Neural cell (in vitro differentiated cells): ENCODE measurements around the gene SLC8A1.

Experiments used
- EP300 ChIP-seq: fragments of 450-650 bp; conservative IDR thresholded peaks from 2 replicates; pipeline ENCODE4 v1.6.1; 2014; ENCODE audit warnings: antibody characterized with exemption, mild to moderate bottlenecking, moderate library complexity; ENCODE audit not compliant: poor library complexity, severe bottlenecking
- EZH2 ChIP-seq: fragments of 200-600, 300-800 bp; shearing (Covaris generic), sonication (generic); IDR thresholded peaks from 2 replicates; pipeline ENCODE4 v1.6.1; 2014; ENCODE audit warnings: antibody characterized with exemption, low read length, borderline replicate concordance, mild to moderate bottlenecking; ENCODE audit not compliant: insufficient read depth, poor library complexity, severe bottlenecking
- POLR2AphosphoS5 ChIP-seq: IDR thresholded peaks from 2 replicates; pipeline ENCODE4 v1.6.1; 2012
- SMC3 ChIP-seq: fragments of 450-650 bp; conservative IDR thresholded peaks from 2 replicates; pipeline ENCODE4 v1.6.1; 2014; ENCODE audit warnings: antibody characterized with exemption, mild to moderate bottlenecking, moderate library complexity; ENCODE audit not compliant: poor library complexity
- TF ChIP-seq, protein P1 (sequence below): fragments of 450-650 bp; IDR thresholded peaks from 2 replicates; pipeline ENCODE4 v1.5.1; 2014; ENCODE audit warnings: antibody characterized with exemption, mild to moderate bottlenecking, moderate library complexity; ENCODE audit not compliant: poor library complexity, severe bottlenecking

DNA sequence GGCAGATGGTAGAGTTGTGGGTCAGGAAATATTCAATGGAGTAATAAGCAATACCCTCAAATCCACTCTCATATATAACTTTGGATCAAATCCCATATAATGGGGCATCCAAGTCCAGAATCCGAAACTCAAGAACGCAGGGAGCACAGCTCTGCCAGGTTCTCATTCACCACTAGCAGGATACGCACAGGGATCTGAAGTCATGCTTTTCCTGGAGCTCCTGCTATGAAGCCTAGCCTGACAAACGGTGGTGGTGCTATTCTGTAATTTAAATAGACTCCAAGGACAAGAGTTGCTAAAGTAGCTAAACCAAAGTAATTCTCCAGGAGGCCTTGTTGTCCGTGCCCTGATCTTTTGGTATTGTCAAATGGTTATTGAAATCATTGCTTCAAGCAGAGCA lies 264.8 kb downstream of the SLC8A1 start:
- TF ChIP-seq EP300 (no peak), SMC3 (no peak), POLR2AphosphoS5 (no peak), EZH2 (no peak)
- TF ChIP-seq, protein P1, sequence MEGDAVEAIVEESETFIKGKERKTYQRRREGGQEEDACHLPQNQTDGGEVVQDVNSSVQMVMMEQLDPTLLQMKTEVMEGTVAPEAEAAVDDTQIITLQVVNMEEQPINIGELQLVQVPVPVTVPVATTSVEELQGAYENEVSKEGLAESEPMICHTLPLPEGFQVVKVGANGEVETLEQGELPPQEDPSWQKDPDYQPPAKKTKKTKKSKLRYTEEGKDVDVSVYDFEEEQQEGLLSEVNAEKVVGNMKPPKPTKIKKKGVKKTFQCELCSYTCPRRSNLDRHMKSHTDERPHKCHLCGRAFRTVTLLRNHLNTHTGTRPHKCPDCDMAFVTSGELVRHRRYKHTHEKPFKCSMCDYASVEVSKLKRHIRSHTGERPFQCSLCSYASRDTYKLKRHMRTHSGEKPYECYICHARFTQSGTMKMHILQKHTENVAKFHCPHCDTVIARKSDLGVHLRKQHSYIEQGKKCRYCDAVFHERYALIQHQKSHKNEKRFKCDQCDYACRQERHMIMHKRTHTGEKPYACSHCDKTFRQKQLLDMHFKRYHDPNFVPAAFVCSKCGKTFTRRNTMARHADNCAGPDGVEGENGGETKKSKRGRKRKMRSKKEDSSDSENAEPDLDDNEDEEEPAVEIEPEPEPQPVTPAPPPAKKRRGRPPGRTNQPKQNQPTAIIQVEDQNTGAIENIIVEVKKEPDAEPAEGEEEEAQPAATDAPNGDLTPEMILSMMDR = no peak
